Heart left ventricle (tissue), 13 donors: ENCODE measurements around the gene ABCC1.

Experiments
- CTCF ChIP-seq, 12 donors: fragments of 200-600 bp; sonication (generic) in 4 of 12; IDR thresholded peaks; one replicate each; pipeline versions ENCODE4 v1.5.0 to v1.8.0; 2018 to 2022; ENCODE audit warnings: antibody characterized with exemption in 12 of 12, mild to moderate bottlenecking in 5 of 12
- POLR2A ChIP-seq, 2 donors: fragments of 450-650 bp; IDR thresholded peaks; one replicate each; pipeline ENCODE4 v1.6.1; 2017; ENCODE audit warnings: antibody characterized with exemption in 2 of 2, mild to moderate bottlenecking in 2 of 2, moderate library complexity in 2 of 2
- donor health status: ischemic (EF 13 %, LVEDD 7.1; RV severe dilation, severe dysfunction).
- donor health status: DM: no; HTN: yes; CAD: no.
- donor health status: DM: no; HTN: no; CAD: no.
- donor health status: ischemic (EF 25% LVEDD 6.9; RV normal size, moderate dysfunction).
- donor health status: ischemic (EF 25% LVEDD 5.7; RV mildly dilated, moderate dysfunction).
- donor health status: ischemic (EF 35%, LVEDD 5.7; RV mildly dilated, moderate dysfunction).
- donor health status: nonischemic (EF 11% LVEDD 7.7; RV severe dilation, severe dysfunction).
- donor health status: DM: yes; HTN: yes; CAD: no.
- donor health status: PGD.
- donor health status: ischemic (EF 29% LVEDD 5.4; RV normal size, mild dysfunction).
- donor health status: nonischemic (EF 23%, LVEDD 6.1; RV moderate dilation, normal function).

- TF ChIP-seq CTCF (IDR thresholded peaks at IDR 0.05) (no peak), POLR2A (IDR thresholded peaks at IDR 0.05) (no peak)
Observed at GRCh38 chr16:16138034-16138635, 188.7 kb downstream of the ABCC1 start.
